GM21717 (cell line): ENCODE results near the gene AKT1S1.

Experiments
- ATAC-seq: cut with Tn5 transposase; IDR thresholded peaks from one replicate; pipeline ENCODE4 v1.9.1; 2021; ENCODE audit warnings: mild to moderate bottlenecking, moderate library complexity; ENCODE audit not compliant: unreplicated experiment

The AKT1S1 gene

GRCh38 chr19:49887037-49887664 is 10.0 kb upstream of the AKT1S1 start:
- ATAC-seq, result no peak

- no peak for ATAC-seq
Observed at GRCh38 chr19:49884760-49885159, 7.6 kb upstream of the AKT1S1 start.

- no peak for ATAC-seq
Observed at GRCh38 chr19:49884109-49884508, 7.0 kb upstream of the AKT1S1 start.

DNA sequence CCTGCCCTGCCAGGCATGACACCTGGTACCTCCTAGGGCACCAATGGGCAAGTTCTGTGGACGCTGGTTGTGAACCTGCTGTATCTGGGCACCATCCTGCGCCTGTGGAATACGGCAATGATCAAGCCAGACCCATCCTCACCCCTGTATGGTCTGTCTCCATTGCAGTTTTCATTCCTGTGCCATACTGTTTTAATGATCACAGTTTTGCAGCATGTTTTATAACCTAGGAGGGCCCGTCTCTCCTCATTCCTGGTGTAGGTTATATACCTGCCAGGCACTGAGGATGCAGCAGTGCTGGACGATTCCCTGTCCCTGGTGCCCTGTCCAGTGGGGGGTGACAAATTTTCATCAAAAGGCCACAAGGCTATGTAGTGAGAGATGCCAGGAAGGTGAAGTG is 5.9 kb upstream of the AKT1S1 start:
- no peak for ATAC-seq

DNA sequence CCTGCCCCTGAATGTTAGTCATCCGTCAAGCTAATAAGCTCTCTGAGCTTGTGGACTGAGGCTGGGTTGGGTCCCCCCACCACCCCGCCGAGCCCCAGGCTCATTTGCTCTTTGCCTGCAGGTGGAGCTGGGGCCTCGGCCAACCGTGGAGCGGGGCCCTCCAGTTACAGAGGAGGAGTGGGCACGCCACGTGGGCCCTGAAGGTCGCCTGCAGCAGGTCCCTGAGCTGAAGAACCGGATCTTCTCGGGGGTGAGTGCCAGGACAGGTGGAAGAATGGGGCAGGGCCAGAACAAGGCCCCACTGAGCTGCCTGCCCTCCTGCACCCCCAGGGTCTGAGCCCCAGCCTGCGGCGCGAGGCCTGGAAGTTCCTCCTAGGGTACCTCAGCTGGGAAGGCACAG is 5.5 kb upstream of the AKT1S1 start:
- ATAC-seq, result no peak

DNA sequence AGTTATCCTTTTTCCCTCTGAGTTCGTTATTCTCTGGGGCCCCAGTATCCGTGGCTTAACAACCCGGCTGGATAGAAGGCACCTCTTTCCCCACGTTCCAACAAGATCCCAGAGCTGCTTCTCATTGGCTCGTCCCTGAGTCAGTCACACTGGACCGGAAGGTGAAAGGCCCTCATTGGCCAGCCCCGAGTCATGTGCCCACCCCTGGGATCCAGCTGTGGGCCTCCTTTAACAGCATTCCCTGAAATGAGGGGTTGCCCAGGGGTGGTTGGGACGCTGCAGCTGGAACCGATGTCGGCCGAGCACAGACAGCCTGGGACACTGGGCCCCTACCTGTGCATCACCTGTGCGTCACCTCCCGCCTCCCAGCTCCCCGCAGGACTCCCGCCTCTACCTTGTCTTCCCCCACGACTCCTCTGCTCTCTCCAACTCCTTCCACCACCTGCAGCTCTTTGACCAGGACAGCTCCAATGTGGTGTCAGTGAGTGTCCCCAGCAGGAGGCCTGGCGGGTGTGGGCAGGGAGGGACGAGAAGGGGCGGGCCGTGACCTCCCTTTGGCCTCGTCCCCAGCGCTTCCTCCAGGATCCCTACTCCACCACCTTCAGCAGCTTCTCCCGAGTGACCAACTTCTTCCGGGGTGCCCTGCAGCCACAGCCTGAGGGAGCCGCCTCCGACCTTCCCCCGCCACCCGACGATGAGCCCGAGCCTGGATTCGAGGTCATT is 4.7 kb upstream of the AKT1S1 start:
- no peak for ATAC-seq

DNA sequence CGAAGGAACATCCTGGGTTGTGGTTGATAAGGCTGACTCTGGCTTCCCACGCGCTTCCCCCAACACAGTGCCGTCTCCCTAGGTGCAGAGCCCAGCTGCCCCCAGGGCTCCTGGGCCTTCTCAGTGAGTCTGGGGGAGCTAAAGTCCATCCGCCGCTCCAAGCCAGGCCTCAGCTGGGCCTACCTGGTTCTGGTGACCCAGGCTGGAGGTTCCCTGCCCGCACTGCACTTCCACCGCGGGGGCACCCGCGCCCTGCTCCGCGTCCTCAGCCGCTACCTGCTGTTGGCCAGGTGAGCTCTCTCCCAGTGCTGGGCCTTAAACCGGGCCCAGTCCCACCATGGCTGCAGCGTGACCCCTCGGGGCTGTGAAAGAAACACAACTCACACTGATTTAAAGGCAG is 4.0 kb upstream of the AKT1S1 start:
- no peak for ATAC-seq

DNA sequence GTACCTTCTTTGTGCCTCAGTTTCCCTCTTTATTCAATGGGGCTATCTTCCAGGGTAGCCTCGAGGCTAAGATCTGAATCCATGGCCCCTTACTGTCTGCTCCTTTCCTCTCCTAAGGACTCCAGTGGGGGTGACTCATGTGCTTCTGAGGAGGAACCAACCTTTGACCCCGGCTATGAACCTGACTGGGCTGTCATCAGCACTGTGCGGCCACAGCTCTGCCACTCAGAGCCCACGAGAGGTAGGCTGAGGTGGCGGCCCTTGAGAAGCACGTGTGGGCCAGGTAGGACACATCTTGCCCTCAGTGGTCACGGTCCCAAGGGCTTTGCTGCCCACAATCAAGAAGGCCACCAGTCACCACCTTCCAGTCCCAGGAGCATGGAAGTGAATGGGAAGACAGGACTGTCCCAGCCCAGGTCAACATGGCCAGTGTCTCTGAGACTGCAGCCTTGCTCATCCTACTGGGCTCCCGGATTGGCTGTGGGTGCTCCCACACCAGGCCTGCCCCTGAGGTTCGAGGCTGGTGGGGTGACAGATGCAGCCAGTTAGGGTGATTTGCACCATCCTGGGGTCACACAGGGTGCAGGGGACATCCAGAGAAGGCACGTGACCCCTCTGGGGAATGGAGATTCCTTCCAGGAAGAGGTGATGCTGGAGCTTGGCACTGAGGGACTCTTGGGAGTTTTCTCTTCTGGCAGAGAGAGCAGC is 3.2 kb upstream of the AKT1S1 start:
- no peak for ATAC-seq

DNA sequence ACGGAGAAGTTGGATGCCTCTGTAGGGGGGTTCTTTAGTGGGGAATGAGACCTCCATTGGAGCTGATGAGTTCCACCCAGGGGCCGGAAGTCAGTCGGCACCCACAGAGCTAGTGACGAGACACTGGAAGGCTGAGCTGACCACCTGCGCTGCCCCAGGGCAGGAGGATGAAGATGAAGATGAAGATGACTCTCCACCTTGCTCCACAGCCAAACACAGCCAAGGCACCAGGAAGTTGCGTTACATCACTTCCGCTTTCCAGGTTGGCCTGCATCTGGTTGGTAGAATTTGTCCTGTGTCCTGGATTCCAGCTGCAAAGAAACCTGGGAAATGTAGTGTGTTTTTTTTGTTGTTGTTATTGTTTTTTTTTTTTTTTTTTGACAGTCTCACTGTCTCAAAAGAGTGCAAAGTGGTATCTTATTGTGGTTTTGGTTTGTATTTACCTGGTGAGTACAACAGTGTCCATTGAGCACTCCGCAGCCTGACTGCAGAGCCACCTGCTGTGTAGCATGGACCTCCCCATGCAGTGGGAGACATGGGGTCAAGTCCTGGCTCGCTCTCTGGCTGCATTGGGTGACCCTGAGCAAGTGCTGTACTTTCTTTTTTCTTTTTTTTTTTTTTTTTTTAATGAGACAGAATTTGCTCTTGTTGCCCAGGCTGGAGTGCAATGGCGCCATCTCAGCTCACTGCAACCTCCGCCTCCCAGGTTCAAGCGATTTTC is 2.2 kb upstream of the AKT1S1 start:
- no peak for ATAC-seq

- ATAC-seq, result no peak
Observed at GRCh38 chr19:49878744-49879070, 1.6 kb upstream of the AKT1S1 start.

DNA sequence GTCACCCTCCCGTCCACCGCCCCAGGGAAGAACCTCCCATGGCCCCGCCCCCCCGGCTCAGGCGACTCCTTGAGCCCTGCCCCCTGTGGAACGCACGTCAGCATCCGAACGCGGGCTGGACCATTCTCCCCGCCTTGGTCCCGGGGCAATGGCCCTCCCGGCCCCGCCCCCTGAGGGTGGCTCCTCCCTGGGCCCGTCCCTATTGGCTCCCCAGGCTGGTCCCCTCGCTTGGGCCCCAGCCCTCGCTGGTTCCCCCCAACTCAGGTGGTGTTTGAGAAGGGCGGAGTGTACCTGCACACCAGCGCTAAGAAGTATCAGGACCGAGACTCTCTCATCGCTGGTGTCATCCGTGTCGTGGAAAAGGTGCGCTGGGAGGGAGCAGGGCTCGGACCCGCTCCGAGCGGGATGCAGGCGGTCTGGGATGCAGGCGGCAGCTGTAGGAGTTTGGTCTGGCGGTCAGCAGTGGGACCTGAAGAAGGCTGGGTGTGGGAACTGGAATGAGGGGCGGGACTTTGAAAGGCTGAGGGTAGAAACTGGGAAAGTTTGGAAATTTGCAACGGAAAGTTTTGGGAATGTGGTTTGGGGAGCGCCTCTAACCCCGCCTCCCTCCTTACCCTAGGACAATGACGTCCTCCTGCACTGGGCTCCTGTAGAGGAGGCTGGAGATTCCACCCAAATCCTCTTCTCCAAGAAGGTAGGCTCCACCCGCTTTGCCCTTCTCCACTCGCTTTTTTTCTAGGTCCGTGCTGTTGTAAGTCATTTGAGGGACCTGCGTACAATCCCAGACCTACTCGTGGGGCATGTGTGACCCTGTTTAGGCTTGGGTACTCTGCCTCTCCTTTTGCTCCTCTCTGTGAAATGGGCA is 956 bp upstream of the AKT1S1 start:
- ATAC-seq, result peak; percentile 35

GRCh38 chr19:49876422-49877019 is 634 bp downstream of the AKT1S1 start:
- peak; percentile 35 for ATAC-seq

DNA sequence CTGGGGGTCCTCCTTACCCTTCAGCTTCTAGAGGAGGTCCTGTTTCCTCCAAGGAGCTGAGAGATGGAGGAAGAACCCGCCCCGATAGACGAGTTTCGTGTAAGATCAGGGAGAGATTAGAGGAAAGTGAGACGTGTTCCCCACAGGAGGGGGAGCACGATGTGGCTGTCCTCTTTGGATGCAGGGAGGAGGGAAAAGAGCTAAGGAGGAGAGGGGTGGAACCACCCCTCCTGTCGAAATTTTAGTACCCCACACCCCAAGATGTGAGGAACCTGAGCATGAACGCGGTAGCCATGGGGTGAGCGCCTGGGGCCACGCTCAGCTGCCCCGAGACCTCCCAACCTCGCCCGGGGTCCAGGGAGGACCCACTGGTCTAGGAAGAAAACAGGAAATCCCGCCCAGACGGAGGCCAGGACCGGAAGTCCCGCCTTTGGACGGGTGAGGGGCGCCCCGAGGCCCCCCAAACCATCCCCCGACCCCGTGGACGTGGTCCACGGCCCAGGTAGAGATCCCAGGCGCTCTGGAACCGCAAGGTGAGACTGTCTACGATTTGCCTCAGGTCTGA is 1.2 kb downstream of the AKT1S1 start:
- ATAC-seq, result no peak

GRCh38 chr19:49875177-49875576 is 2.0 kb downstream of the AKT1S1 start:
- ATAC-seq, result no peak

- ATAC-seq, result no peak
Observed at GRCh38 chr19:49874503-49875157, 2.5 kb downstream of the AKT1S1 start.

- ATAC-seq, result no peak
Observed at GRCh38 chr19:49873834-49874233, 3.3 kb downstream of the AKT1S1 start.

GRCh38 chr19:49873129-49873521 is 4.0 kb downstream of the AKT1S1 start:
- ATAC-seq, result no peak

GRCh38 chr19:49872245-49873128 is 4.7 kb downstream of the AKT1S1 start:
- ATAC-seq, result no peak
